Kidney (tissue), 14 donors: ENCODE measurements around the gene CERS1. TPM values are rescaled to one million over a fixed set of nuclear protein-coding genes. Genes with fewer than 3 reads are reported as not detected.

Experiments used
- DNase-seq, 5 donors: peaks; one replicate each; pipeline ENCODE4 v3.0.0-alpha.2; 2013 to 2020
- FAIRE-seq: peaks from 2 replicates; lab custom pipeline; 2012; peaks lifted over from hg19 to GRCh38; lab: Jason Lieb, UNC
- H3K27ac ChIP-seq, 2 donors: one replicate each; pipeline ENCODE4 v1.7.0; 2013; ENCODE audit warnings: low read depth in 2 of 2, low read length in 2 of 2, inconsistent platforms in 1 of 2
- H3K27me3 ChIP-seq: one replicate; pipeline ENCODE4 v1.7.1; 2013; ENCODE audit warnings: low read length, inconsistent platforms; ENCODE audit not compliant: control insufficient read depth, insufficient read depth
- H3K36me3 ChIP-seq, 3 donors: one replicate each; pipeline versions ENCODE4 v1.7.0 to v1.7.1; 2013; ENCODE audit warnings: low read length in 3 of 3, control low read depth in 1 of 3, inconsistent platforms in 1 of 3; ENCODE audit not compliant: insufficient read depth in 3 of 3, control insufficient read depth in 2 of 3
- H3K4me1 ChIP-seq, 3 donors: one replicate each; pipeline versions ENCODE4 v1.7.0 to v1.7.1; 2013; ENCODE audit warnings: low read length in 3 of 3, inconsistent platforms in 1 of 3, low read depth in 1 of 3; ENCODE audit not compliant: control insufficient read depth in 2 of 3, insufficient read depth in 2 of 3
- H3K4me3 ChIP-seq, 3 donors: one replicate each; pipeline versions ENCODE4 v1.7.0 to v1.8.1; 2013; ENCODE audit warnings: low read length in 3 of 3, control low read depth in 1 of 3, inconsistent platforms in 1 of 3
- H3K9ac ChIP-seq, 3 donors: one replicate each; pipeline versions ENCODE4 v1.7.0 to v1.7.1; 2013; ENCODE audit warnings: low read length in 3 of 3, control low read depth in 1 of 3, inconsistent platforms in 1 of 3
- H3K9me3 ChIP-seq, 3 donors: one replicate each; pipeline versions ENCODE4 v1.7.0 to v1.7.1; 2013; ENCODE audit warnings: low read length in 3 of 3, control low read depth in 1 of 3, inconsistent platforms in 1 of 3; ENCODE audit not compliant: control insufficient read depth in 2 of 3, insufficient read depth in 1 of 3
- intact Hi-C: fragments of 100-400 bp; cut with DNase I; formaldehyde crosslinking; loops from one replicate; pipeline ENCODE4 v1.11.1; 2022
- polyA plus RNA-seq: library from polyadenylated mRNA; stranded (reverse); fragments of 350-450 nt; fragmentation: Illumina TruSeq; extraction: RNeasy Lipid Tissue Mini Kit (QIAGEN cat#74804); gene quantifications from one replicate; pipeline ENCODE4 v1.2.3, GENCODE V29; 2014; ENCODE audit warnings: low read depth, low replicate concordance; ENCODE audit not compliant: insufficient read depth
- total RNA-seq: library from RNA; stranded (reverse); fragmentation: NEBNext Ultra II Directional; extraction: Animal tissue kit (Norgen Biotek cat#: 25700); gene quantifications from one replicate; pipeline ENCODE4 v1.2.1, GENCODE V29; 2021
- TF ChIP-seq, protein P1 (sequence below): IDR thresholded peaks from 3 replicates; pipeline ENCODE4 v1.5.1; 2012; ENCODE audit warnings: mild to moderate bottlenecking, moderate library complexity, borderline replicate concordance; ENCODE audit not compliant: insufficient read depth; ENCODE audit errors: extremely low read depth
- donor health status: control.
- donor health status: control.
- donor health status: control.
- donor health status: control.
- donor health status: control.
- donor health status: DM: yes; HTN: yes; CAD: no.
- donor health status: Normal renal cell carcinoma (clear cell type).

The CERS1 gene
- total and polyA plus RNA-seq, 2 donors from 2014 or later: 0.50 TPM; not detected in 1

DNA sequence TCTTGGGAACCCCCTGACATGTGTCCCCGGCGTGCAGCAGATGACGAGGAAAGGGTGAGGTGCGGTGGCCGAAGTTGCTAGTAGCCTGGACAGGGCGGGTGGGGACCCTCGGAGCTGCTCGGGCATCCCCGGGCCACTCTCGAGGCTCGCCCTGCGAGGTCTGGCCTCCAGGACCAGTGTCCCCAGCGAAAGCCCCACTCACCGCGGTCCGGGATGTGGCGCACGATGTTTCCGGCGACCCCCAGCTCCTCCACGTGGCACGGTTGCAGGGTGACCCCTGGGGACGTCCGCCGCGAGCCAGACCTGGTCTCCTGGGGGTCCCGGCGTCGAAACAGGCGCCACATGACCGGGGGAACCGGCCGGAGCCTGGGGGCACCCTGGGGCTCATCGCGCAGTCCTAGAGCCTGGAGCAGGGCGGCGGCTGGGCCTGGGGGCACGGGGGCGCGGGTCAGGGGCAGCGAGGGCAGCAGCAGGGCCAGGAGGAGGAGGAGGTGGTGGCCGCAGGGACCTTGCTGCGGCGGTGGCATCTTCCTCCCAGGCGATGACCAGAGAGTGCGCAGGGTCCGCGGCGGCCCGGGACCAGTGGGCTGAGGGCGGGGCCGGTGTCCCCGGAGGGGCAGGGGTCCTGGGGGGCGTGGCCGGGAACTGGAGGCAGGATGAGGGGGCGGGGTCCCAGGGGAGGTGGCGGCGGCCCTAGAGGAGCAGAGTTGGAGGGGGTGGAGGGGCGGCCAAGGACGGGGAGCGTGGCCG lies 26.0 kb downstream of the CERS1 start:
- TF ChIP-seq, protein P1, sequence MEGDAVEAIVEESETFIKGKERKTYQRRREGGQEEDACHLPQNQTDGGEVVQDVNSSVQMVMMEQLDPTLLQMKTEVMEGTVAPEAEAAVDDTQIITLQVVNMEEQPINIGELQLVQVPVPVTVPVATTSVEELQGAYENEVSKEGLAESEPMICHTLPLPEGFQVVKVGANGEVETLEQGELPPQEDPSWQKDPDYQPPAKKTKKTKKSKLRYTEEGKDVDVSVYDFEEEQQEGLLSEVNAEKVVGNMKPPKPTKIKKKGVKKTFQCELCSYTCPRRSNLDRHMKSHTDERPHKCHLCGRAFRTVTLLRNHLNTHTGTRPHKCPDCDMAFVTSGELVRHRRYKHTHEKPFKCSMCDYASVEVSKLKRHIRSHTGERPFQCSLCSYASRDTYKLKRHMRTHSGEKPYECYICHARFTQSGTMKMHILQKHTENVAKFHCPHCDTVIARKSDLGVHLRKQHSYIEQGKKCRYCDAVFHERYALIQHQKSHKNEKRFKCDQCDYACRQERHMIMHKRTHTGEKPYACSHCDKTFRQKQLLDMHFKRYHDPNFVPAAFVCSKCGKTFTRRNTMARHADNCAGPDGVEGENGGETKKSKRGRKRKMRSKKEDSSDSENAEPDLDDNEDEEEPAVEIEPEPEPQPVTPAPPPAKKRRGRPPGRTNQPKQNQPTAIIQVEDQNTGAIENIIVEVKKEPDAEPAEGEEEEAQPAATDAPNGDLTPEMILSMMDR: no peak
- peaks cover 0 to 26% (median 2%) of the 10 kb centered on the region in 3 donors for H3K36me3 ChIP-seq
- intact Hi-C loops: no loop called here
- no peak for DNase-seq
- H3K9me3 ChIP-seq: no peaks in the 10 kb centered on the region
- H3K4me3 ChIP-seq: no peak overlapping the region
- no peak overlapping the region for H3K27ac ChIP-seq
- no peak for FAIRE-seq
- no peak overlapping the region for H3K9ac ChIP-seq
- H3K4me1 ChIP-seq: no peaks in the 10 kb centered on the region
- no peaks in the 10 kb centered on the region for H3K27me3 ChIP-seq

DNA sequence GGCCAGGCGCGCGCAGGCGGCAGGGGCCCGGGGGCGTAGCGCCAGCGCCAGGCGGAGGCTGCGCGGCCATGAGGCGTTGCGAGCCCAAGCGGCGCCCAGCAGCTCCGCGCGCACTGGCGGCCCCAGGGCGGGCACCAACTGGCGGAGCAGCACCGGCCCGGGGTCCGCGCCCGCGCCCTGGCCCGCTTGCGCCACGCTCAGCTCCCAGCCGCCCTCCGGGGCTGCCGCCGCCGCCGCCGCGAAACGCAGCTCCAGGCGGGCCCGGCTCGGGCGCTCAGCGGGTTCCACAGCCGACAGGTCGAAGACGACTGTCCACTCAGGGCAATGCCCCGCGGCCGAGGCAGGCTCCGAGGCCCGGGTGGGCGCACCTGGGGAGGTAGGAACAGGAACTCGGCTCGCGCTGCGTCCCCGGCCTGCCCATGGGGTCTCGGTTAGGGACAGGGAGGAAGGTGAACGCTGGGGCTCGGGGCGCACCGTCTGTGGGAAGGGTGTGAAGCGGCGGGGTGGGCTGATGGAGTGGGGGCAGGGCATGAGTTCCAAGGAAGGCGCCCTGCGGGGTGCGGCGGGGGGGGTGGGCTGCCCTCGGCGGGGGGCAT lies 26.8 kb downstream of the CERS1 start:
- Histone ChIP-seq H3K4me1 (no peaks in the 10 kb centered on the region), H3K9me3 (no peaks in the 10 kb centered on the region), H3K4me3 (no peak overlapping the region), H3K27me3 (no peaks in the 10 kb centered on the region), H3K36me3 (peaks cover 0 to 33% (median 2%) of the 10 kb centered on the region in 3 donors), H3K27ac (no peak overlapping the region), H3K9ac (no peak overlapping the region)
- intact Hi-C loops: no loop called here
- DNase-seq (peak in 4 of 5 donors; percentile 46 to 72 (median 56)), FAIRE-seq (no peak)
- TF ChIP-seq, protein P1: no peak

DNA sequence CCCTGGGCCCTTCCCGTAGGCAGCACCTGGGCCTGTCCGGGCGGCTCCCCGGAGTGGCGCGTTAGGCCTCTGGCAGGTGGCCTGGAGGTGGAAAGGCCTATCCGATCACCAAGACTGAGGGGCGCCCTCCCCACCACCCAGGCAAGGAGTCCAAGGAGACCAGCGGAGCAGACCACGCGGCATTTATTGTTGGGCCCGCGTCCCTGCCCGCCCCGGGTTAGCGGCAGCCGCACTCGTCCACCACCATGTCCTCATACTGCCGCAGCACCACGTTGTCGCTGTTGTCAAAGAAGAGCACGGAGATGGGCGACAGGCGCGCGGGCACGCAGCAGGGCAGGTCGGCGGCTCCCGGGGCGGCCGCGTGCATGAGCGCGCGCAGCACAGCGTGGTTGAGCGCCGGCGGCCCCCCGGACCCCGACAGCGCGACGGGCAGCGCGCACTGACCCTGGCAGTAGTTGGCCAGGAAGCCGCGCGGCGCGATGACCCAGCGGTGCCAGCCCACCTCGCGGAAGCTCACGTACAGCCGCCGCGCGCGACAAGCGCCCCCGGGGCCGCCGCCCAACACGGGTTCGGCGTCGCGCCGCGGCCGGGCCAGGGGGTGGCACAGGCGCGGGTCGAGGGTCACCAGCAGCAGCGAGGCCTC lies 27.5 kb downstream of the CERS1 start:
- H3K9me3 ChIP-seq: no peaks in the 10 kb centered on the region
- H3K36me3 ChIP-seq: peaks cover 0 to 38% (median 2%) of the 10 kb centered on the region in 3 donors
- FAIRE-seq: no peak
- H3K27me3 ChIP-seq: no peaks in the 10 kb centered on the region
- no peak overlapping the region for H3K27ac ChIP-seq
- no peaks in the 10 kb centered on the region for H3K4me1 ChIP-seq
- intact Hi-C loops: no loop called here
- TF ChIP-seq, protein P1: no peak
- peak in 4 of 5 donors; percentile 56 to 74 (median 63) for DNase-seq
- no peak overlapping the region for H3K9ac ChIP-seq
- H3K4me3 ChIP-seq: no peak overlapping the region
